Lung (tissue), 12 donors: ENCODE data around the gene DDR1. TPM values are rescaled to one million over a fixed set of nuclear protein-coding genes. Genes with fewer than 3 reads are reported as not detected.
"Not testable (repeated sequence)": the region's sequence is repeated elsewhere in the genome, so short reads cannot be mapped to it uniquely, and the experiment has no call there.

Source experiments
- ATAC-seq: fragments of 200-7000 bp; cut with Tn5 transposase; one replicate; pipeline ENCODE4 v1.9.1; 2020; ENCODE audit warnings: moderate number of reproducible peaks; ENCODE audit not compliant: insufficient read depth, low FRiP score
- DNase-seq, 3 donors: peaks; one replicate each; pipeline ENCODE4 v3.0.0-alpha.2; 2013 to 2017
- H3K27ac ChIP-seq, 2 donors: one replicate each; pipeline ENCODE4 v1.5.1; 2013; ENCODE audit warnings: mild to moderate bottlenecking in 2 of 2, moderate library complexity in 2 of 2, control low read depth in 1 of 2, inconsistent platforms in 1 of 2, low read depth in 1 of 2, low read length in 1 of 2
- H3K27me3 ChIP-seq, 3 donors: one replicate each; pipeline ENCODE4 v1.5.1; 2013; ENCODE audit warnings: low read length in 2 of 3; ENCODE audit not compliant: control insufficient read depth in 3 of 3, insufficient read depth in 3 of 3
- H3K36me3 ChIP-seq, 4 donors: one replicate each; pipeline ENCODE4 v1.5.1; 2013; ENCODE audit warnings: low read length in 4 of 4, mild to moderate bottlenecking in 1 of 4, moderate library complexity in 1 of 4; ENCODE audit not compliant: control insufficient read depth in 4 of 4, insufficient read depth in 4 of 4
- H3K4me1 ChIP-seq, 5 donors: one replicate each; pipeline ENCODE4 v1.5.1; 2013; ENCODE audit warnings: low read length in 5 of 5, mild to moderate bottlenecking in 2 of 5, moderate library complexity in 1 of 5; ENCODE audit not compliant: control insufficient read depth in 5 of 5, insufficient read depth in 5 of 5
- H3K4me3 ChIP-seq: one replicate; pipeline ENCODE4 v1.5.1; 2013; ENCODE audit warnings: mild to moderate bottlenecking, control low read depth, moderate library complexity
- H3K9ac ChIP-seq, 2 donors: one replicate each; pipeline ENCODE4 v1.5.1; 2013; ENCODE audit warnings: low read length in 2 of 2, control low read depth in 1 of 2; ENCODE audit not compliant: insufficient read depth in 1 of 2
- H3K9me3 ChIP-seq, 4 donors: one replicate each; pipeline ENCODE4 v1.5.1; 2013; ENCODE audit warnings: low read length in 3 of 4, mild to moderate bottlenecking in 1 of 4, moderate library complexity in 1 of 4; ENCODE audit not compliant: control insufficient read depth in 4 of 4, insufficient read depth in 3 of 4
- CTCF ChIP-seq: IDR thresholded peaks from 2 replicates; pipeline ENCODE4 v1.5.1; 2012; ENCODE audit warnings: mild to moderate bottlenecking; ENCODE audit errors: control extremely low read depth, extremely low read depth
- WGBS, 2 donors: extraction: QIAGEN DNeasy Blood & Tissue Kit; methylation state at CpG; one replicate each; pipeline ENCODE4 v1.1.7; 2013; 5-methylcytosine and 5-hydroxymethylcytosine counted together
- polyA plus RNA-seq, 2 donors: library from polyadenylated mRNA; stranded (reverse); fragments of 200-250 nt; gene quantifications; one replicate each; pipeline ENCODE4 v1.2.1, GENCODE V29; 2013
- total RNA-seq, 2 donors: library from RNA; depleted of rRNA in 1 of 2; stranded (reverse); fragments of >200 nt in 1 of 2; gene quantifications; one replicate each; pipeline ENCODE4 v1.2.1, GENCODE V29; 2014 to 2021
- donor health status: control.
- donor health status: control.
- donor health status: Bipolar disorder and iron deficiency.
- donor health status: healthy.
- donor health status: DM: yes; HTN: yes; CAD: no.

The DDR1 gene
- total and polyA plus RNA-seq, 4 donors: 39.5 to 134 (median 98.1) TPM

GRCh38 chr6:30849903-30850651 is 34.2 kb upstream of the DDR1 start:
- H3K4me1 ChIP-seq: peaks cover 0 to 9% (median 6%) of the 10 kb centered on the region in 5 donors
- TF ChIP-seq CTCF: no peak
- no peak overlapping the region for H3K4me3 ChIP-seq
- WGBS, 2 donors: 80 to 87% methylated on average over 6 of the region's 6 CpGs
- no peak overlapping the region for H3K27ac ChIP-seq
- H3K27me3 ChIP-seq: no peaks in the 10 kb centered on the region
- DNase-seq (no peak), ATAC-seq (no peak)
- H3K9ac ChIP-seq: no peak overlapping the region
- no peaks in the 10 kb centered on the region for H3K36me3 ChIP-seq
- H3K9me3 ChIP-seq: no peaks in the 10 kb centered on the region

- not testable (repeated sequence) for H3K27me3 ChIP-seq, DNase-seq, H3K4me3 ChIP-seq, ATAC-seq, H3K27ac ChIP-seq, H3K9me3 ChIP-seq, H3K36me3 ChIP-seq, H3K9ac ChIP-seq
- peaks cover 0 to 16% (median 8%) of the 10 kb centered on the region in 5 donors for H3K4me1 ChIP-seq
- 81 to 98% methylated on average over 2 of the region's 2 CpGs for WGBS, 2 donors
These were observed 31.9 kb upstream of the DDR1 start for GRCh38 chr6:30852459-30852858.

- no peak for ATAC-seq
- Histone ChIP-seq H3K4me1 (peaks cover 0 to 21% (median 6%) of the 10 kb centered on the region in 5 donors), H3K27me3 (no peaks in the 10 kb centered on the region), H3K9ac (no peak overlapping the region), H3K9me3 (peaks cover 0 to under 1% (median under 1%) of the 10 kb centered on the region in 4 donors), H3K4me3 (no peak overlapping the region), H3K27ac (peak overlapping the region in 1 of 2 donors; percentile 35), H3K36me3 (no peaks in the 10 kb centered on the region)
- WGBS, 2 donors: 87 to 99% methylated on average over 5 of the region's 5 CpGs
- no peak for DNase-seq
- no peak for TF ChIP-seq CTCF
These were observed 29.9 kb upstream of the DDR1 start for GRCh38 chr6:30854285-30855040.

GRCh38 chr6:30855429-30856075 is 28.8 kb upstream of the DDR1 start:
- no peak for ATAC-seq

More at GRCh38 chr6:30855429-30856075, 28.8 kb upstream of the DDR1 start:
- TF ChIP-seq CTCF: no peak
- DNase-seq: no peak
- H3K27me3 ChIP-seq: no peaks in the 10 kb centered on the region
- H3K27ac ChIP-seq: no peak overlapping the region
- no peak overlapping the region for H3K4me3 ChIP-seq
- H3K36me3 ChIP-seq: no peaks in the 10 kb centered on the region
- 88 to 91% methylated on average over 6 of the region's 6 CpGs for WGBS, 2 donors
- no peak overlapping the region for H3K9ac ChIP-seq
- peaks cover 0 to 18% (median 6%) of the 10 kb centered on the region in 5 donors for H3K4me1 ChIP-seq
- H3K9me3 ChIP-seq: peaks cover 0 to 3% (median 2%) of the 10 kb centered on the region in 4 donors
